Neutrophil (primary cell): ENCODE results near the gene OR52B2.

ENCODE experiments used
- H3K27ac ChIP-seq: fragments of 200-600 bp; sonication (generic); 2 replicates; pipeline ENCODE4 v1.5.1; 2016; ENCODE audit warnings: mild to moderate bottlenecking, moderate library complexity
- H3K27me3 ChIP-seq: fragments of 200-600 bp; sonication (generic); 2 replicates; pipeline ENCODE4 v1.6.0; 2016; ENCODE audit warnings: mild to moderate bottlenecking
- H3K36me3 ChIP-seq: fragments of 200-600 bp; sonication (generic); 2 replicates; pipeline ENCODE4 v1.5.1; 2017
- H3K4me1 ChIP-seq, 2 experiments: fragments of 200-600 bp in 1 of 2; sonication (generic) in 1 of 2; 1 replicate in 1 of 2; 2 replicates in 1 of 2; pipeline versions ENCODE4 v1.5.1 to v1.6.1; 2013 to 2016; ENCODE audit warnings: low read depth in 1 of 2, low read length in 1 of 2, mild to moderate bottlenecking in 1 of 2, moderate library complexity in 1 of 2; ENCODE audit not compliant: control insufficient read depth in 1 of 2, insufficient read depth in 1 of 2
- H3K4me3 ChIP-seq, 2 experiments: fragments of 200-600 bp in 1 of 2; sonication (generic) in 1 of 2; 1 replicate in 1 of 2; 2 replicates in 1 of 2; pipeline ENCODE4 v1.5.1; 2013 to 2016; ENCODE audit warnings: low read depth in 1 of 2, low read length in 1 of 2, mild to moderate bottlenecking in 1 of 2, moderate library complexity in 1 of 2
- H3K9me3 ChIP-seq: fragments of 200-600 bp; sonication (generic); 2 replicates; pipeline ENCODE4 v1.5.1; 2016
- CTCF ChIP-seq: fragments of 200-600 bp; sonication (generic); IDR thresholded peaks from 2 replicates; pipeline ENCODE4 v1.5.1; 2016; ENCODE audit warnings: antibody characterized with exemption

Gene OR52B2

GRCh38 chr11:6197466-6198200, 27.5 kb upstream of the OR52B2 start:
- no peaks in the 10 kb centered on the region for H3K9me3 ChIP-seq
- H3K27me3 ChIP-seq, result no peaks in the 10 kb centered on the region
- H3K4me3 ChIP-seq, result no peak overlapping the region
- TF ChIP-seq CTCF, result no peak
- H3K27ac ChIP-seq, result peak overlapping the region; percentile 94
- H3K36me3 ChIP-seq, result no peaks in the 10 kb centered on the region
- peaks cover 95 to 100% of the 10 kb centered on the region in 2 experiments for H3K4me1 ChIP-seq

DNA sequence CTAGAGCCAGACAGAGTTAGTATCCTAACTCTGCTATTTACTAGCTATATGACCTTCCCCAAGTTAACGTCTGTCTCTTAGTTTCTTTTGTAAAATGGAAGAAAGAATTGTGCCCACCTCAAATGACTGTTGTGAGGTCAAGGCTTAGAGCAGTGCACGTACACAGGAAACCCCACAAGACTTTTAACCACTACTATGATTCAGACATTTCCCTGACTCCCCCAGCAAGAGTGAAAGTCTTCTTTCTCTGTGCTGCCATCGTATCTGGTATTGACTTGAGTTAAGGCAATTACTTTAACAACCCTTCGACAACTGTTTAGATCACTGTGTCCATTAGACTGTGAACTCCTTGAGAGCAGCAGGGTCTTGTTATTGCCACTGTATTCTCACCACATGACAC, 26.3 kb upstream of the OR52B2 start:
- no peaks in the 10 kb centered on the region for H3K36me3 ChIP-seq
- H3K27ac ChIP-seq, result peak overlapping the region; percentile 35
- no peaks in the 10 kb centered on the region for H3K9me3 ChIP-seq
- no peak for TF ChIP-seq CTCF
- H3K4me3 ChIP-seq, result no peak overlapping the region
- H3K27me3 ChIP-seq, result no peaks in the 10 kb centered on the region
- peaks cover 95 to 100% of the 10 kb centered on the region in 2 experiments for H3K4me1 ChIP-seq

- Histone ChIP-seq H3K36me3 (no peaks in the 10 kb centered on the region), H3K9me3 (no peaks in the 10 kb centered on the region), H3K4me3 (no peak overlapping the region), H3K27ac (peak overlapping the region; percentile 81), H3K4me1 (peaks cover 77 to 81% of the 10 kb centered on the region in 2 experiments), H3K27me3 (no peaks in the 10 kb centered on the region)
- TF ChIP-seq CTCF, result no peak
Measured at GRCh38 chr11:6194065-6194581, 24.0 kb upstream of the OR52B2 start.

DNA sequence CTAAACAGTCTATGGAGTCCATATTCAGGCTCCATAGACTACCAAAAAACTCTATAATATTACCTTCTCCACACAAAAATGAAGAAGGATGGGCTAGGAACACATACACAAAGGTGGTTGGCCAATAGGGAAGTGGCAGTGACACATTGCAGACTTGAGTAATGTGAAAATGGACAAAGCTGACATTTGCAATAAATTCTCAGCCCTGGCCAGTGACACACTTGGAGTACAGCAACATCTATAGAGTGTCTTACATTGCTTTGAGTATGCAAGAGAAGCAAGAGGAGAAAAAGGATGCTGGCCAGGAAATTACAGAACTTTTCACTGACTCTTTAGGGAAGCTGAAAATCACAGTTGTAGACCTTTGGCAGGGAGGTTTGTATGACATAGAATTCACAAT, 21.6 kb upstream of the OR52B2 start:
- TF ChIP-seq CTCF, result no peak
- H3K27ac ChIP-seq, result peak overlapping the region; percentile 81
- peak overlapping the region in 1 of 2 experiments; percentile 5 for H3K4me3 ChIP-seq
- H3K36me3 ChIP-seq, result no peaks in the 10 kb centered on the region
- no peaks in the 10 kb centered on the region for H3K9me3 ChIP-seq
- peaks cover 55 to 58% of the 10 kb centered on the region in 2 experiments for H3K4me1 ChIP-seq
- H3K27me3 ChIP-seq, result no peaks in the 10 kb centered on the region

DNA sequence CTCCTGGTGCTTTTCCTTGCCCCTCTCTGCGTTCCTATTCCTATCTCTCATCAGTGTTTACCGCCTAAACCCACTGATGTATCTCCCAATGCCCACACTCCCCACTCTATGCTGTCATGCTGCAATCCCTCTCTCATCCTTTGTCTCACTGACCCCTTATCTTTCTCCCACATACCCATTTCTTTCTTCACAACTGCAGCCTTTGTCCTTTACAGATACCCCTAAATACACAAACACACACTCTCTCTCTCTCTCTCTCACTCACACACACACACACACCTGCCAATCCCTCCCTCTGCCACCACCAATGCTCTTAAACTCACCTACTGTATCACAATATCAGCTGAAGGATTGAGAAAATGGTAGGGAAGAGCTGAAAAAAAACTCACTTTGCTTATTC, 5.3 kb upstream of the OR52B2 start:
- Histone ChIP-seq H3K4me3 (no peak overlapping the region), H3K9me3 (no peaks in the 10 kb centered on the region)

More for the DNA sequence above, 5.3 kb upstream of the OR52B2 start:
- Histone ChIP-seq H3K27ac (no peak overlapping the region), H3K27me3 (no peaks in the 10 kb centered on the region), H3K4me1 (peaks cover 0 to under 1% of the 10 kb centered on the region in 2 experiments), H3K36me3 (no peaks in the 10 kb centered on the region)
- TF ChIP-seq CTCF, result no peak
